Raji (cell line): ENCODE results near the gene EVI5L.

ENCODE experiments used
- POLR2A ChIP-seq: IDR thresholded peaks from 2 replicates; pipeline ENCODE4 v1.6.1; 2011; ENCODE audit warnings: low read depth, low read length, control low read depth; ENCODE audit not compliant: insufficient read depth

The EVI5L gene

GRCh38 chr19:7806234-7806633, 23.8 kb upstream of the EVI5L start:
- no peak for TF ChIP-seq POLR2A

GRCh38 chr19:7806876-7807275, 23.1 kb upstream of the EVI5L start:
- no peak for TF ChIP-seq POLR2A

GRCh38 chr19:7808108-7808507, 21.9 kb upstream of the EVI5L start:
- TF ChIP-seq POLR2A: no peak

- no peak for TF ChIP-seq POLR2A
Measured at GRCh38 chr19:7811989-7812388, 18.0 kb upstream of the EVI5L start.

GRCh38 chr19:7815325-7815724, 14.7 kb upstream of the EVI5L start:
- no peak for TF ChIP-seq POLR2A

- no peak for TF ChIP-seq POLR2A
Measured at GRCh38 chr19:7817801-7818200, 12.2 kb upstream of the EVI5L start.

- no peak for TF ChIP-seq POLR2A
Measured at GRCh38 chr19:7818806-7819205, 11.2 kb upstream of the EVI5L start.

GRCh38 chr19:7819337-7819736, 10.7 kb upstream of the EVI5L start:
- TF ChIP-seq POLR2A: no peak

- no peak for TF ChIP-seq POLR2A
Measured at GRCh38 chr19:7820588-7820987, 9.4 kb upstream of the EVI5L start.

GRCh38 chr19:7822910-7823515, 7.0 kb upstream of the EVI5L start:
- TF ChIP-seq POLR2A: no peak

- no peak for TF ChIP-seq POLR2A
Measured at GRCh38 chr19:7823686-7824301, 6.2 kb upstream of the EVI5L start.

- no peak for TF ChIP-seq POLR2A
Measured at GRCh38 chr19:7829166-7829520, 875 bp upstream of the EVI5L start.

- no peak for TF ChIP-seq POLR2A
Measured at GRCh38 chr19:7830272-7830771, 304 bp downstream of the EVI5L start.

GRCh38 chr19:7830823-7831222, 805 bp downstream of the EVI5L start:
- no peak for TF ChIP-seq POLR2A

- no peak for TF ChIP-seq POLR2A
Measured at GRCh38 chr19:7831452-7831851, 1.4 kb downstream of the EVI5L start.

- no peak for TF ChIP-seq POLR2A
Measured at GRCh38 chr19:7832009-7832408, 2.0 kb downstream of the EVI5L start.

GRCh38 chr19:7832781-7833180, 2.8 kb downstream of the EVI5L start:
- TF ChIP-seq POLR2A: no peak
